HS-27A (cell line): ENCODE results near the gene CFAP54.

Experiments
- DNase-seq: peaks from one replicate; pipeline ENCODE4 v3.0.0-alpha.2; 2012; ENCODE audit warnings: low read depth, missing footprints

CFAP54 gene

DNA sequence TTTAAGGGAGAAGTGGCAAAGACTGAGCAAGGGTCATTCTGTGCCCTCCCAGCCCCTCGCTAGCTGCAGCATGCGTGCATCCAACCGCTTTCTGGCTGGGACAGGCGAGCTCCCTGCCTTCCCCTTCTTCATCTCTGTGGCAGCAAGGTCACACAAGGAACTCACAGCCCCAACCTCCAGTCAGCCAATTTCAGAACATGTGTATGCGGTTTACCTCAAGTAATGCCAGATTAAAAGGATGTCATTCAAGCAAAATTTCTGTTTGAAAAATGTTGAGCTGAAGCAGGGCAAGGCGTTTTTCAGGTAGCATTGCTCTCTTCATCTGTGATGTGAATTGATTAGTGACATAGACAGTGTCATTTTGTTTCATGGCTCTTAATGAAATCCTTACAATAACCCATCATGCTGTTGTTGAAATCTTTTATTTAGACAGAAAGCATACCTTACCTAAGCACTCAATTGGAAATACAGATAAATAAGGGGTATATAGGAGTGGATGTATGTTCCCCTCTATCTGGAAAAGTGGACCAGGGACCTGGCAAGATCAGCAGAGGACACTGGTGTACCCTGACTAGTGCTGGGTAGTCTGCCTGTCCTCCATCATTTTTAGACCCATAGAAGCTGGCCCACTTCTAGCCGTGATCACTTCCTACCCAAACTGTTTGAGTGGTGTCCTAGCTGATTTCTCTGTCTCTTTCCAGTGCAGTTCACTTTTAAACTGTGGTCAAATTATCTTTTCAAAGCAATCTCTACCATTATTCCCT, 334.9 kb downstream of the CFAP54 start:
- no peak for DNase-seq

DNA sequence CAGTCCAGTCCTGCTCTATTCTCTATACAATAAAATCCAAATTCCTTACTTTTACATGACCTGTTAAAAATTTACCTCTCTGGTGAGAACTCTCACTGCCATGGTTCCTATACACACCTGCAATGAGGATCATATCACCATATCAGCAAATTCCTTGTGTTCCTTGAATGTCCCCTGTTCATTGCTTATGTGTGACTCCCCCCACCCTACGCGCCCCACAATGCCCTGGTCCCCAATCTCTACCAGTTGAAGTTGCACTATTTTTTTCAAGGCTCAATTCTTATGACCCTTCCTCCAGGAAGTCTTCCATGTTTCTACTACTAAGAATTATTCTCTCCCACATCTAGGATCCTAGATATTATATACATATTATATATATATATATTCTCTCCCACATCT, 335.5 kb downstream of the CFAP54 start:
- DNase-seq, result no peak

DNA sequence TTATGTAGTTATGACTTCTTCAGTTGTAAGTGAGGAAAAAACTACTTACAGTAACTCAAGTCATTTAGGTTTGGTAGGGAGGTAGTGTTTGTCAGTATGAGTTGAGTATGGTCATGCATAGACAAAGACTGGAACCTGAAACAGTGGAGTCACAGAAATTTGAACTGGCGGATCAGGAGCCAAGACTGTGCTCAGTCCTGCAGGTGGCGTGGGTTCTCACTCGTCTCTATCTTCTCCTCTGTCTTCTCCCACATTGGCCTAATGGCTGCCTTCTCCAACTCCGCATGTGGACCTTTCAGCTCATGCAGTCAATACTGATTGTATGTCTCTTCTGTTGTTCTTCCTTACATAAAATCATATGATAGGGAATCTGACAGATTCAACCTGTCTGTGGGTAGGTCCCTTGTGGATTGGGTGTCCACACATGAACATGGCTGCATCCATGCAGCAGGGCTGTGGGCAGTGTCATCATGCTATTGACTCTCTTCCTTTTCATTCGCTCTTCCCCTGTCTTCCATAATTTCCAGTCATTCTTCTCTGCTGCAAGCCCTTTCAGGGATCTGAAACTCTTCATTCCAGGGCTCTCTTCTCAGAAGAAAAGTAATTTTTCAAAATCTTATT, 338.9 kb downstream of the CFAP54 start:
- DNase-seq, result no peak

DNA sequence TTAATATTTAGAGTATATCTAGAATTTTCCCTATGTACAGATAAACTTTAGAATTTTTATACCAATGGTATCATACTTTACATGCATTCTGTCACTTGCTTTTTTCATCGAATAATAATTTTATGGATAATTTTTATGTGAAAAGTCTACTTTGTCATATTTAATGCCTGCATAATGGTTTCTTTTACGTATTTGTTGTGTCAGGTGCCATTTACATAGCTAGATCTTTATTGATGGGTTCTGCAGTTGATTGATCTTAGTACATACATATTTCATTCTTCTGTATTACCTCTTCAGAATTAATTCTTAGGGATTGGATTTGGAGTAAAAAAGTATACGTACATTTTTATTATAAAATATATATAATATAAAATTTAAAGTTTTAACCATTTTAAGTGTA, 340.0 kb downstream of the CFAP54 start:
- no peak for DNase-seq

DNA sequence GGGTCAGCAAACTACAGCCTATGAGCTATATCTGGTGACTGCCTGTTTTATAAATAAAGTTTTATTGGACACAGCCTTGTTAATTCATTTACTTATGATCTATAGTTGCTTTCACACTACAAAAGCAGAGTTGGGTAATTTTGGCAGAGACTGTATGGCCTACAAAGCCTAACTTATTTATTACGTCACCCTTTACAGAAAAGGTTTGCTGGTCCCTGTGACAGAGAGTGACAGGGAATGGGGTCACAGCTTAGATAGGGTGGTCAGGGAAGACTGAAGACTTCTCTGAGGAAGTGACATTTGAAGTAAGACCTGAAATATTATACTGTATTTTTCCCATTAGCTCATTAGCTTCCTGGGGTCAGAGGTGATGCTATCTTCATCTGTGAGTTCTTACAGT, 342.0 kb downstream of the CFAP54 start:
- no peak for DNase-seq

DNA sequence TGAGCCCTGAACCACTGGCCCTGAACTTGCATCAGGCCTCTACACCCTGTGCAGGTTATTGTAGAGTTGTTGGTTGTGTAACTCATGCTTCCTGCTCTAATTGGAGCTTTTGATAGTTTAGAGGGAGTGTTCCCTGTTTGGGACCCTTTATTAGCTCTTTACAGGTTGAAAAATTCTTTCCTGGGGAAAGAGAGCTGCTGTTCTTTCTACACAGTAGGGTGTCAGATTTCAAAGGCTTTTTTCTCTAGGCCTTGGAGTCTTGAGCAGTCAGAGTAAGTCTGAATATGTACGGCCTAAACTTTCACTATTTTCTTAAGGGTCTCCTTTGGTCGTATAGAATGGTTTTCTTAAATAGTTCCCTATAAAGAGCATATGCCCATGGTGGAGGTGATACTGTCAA, 356.9 kb downstream of the CFAP54 start:
- DNase-seq, result no peak

DNA sequence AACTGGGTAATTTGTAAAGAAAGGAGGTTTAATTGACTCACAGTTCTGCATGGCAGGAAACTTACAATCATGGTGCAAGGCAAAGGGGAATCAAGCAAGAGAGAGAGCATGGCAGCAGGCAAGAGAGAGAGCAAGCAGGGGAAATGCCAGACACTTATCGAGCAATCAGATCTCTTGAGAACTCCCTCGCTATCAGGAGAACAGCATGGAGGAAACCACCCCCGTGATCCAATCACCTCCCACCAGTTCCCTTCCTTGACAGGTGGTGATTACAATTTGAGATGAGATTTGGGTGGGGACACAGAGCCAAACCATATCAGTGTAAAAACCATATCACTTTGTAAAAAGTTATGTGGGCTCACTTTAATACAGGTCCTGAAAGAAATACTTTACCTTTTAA, 361.3 kb downstream of the CFAP54 start:
- no peak for DNase-seq

DNA sequence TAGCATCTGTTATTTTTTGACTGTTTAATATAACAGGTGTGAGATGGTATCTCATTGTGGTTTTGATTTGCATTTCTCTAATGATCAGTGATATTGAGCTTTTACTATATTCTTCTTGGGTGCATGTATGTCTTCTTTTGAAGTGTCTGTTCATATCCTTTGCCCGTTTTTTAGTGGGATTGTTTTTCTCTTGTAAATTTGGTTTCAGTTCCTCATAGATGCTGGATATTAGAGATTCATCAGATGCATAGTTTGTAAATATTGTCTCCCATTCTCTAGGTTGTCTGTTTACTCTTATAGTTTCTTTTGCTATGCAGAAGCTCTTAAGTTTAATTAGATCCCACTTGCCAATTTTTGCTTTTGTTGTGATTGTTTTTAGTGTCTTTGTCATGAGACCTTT, 368.8 kb downstream of the CFAP54 start:
- DNase-seq, result no peak

DNA sequence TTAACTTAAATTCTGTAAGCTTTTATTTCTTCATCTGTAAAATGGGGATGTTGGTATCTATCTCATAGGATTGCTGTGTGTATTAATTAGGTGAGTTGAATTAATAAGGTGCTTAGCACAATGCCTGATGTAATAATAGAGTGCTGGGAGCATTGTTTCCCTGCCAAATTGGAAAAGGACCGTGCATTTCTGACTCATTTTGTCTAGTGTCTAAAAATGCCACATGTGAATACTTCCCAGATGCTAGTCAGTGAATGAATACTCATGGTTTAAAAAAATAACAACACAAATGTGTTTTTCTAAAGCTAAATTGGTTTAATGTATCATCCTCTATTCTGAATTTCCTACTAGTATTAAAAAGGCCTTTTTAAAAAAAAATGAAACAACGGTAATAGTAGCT, 372.3 kb downstream of the CFAP54 start:
- no peak for DNase-seq

DNA sequence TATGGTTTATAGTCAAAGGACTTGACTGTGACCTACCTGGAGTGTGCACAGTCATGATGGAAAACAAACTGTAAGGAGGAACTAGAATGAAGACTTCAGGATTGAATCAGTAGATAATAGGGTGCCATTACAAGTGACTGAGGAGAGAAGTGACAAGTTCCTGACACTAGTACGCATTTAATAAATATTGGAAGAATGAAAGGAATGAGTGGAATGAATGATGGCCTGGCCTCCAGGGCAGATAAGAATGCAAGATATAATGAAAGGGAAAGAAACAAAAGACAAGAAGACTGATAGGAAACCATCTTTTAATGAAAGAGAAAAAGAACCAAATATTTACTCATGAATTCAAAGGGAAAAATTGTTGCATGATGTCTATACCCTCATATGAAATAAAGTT, 372.9 kb downstream of the CFAP54 start:
- no peak for DNase-seq

DNA sequence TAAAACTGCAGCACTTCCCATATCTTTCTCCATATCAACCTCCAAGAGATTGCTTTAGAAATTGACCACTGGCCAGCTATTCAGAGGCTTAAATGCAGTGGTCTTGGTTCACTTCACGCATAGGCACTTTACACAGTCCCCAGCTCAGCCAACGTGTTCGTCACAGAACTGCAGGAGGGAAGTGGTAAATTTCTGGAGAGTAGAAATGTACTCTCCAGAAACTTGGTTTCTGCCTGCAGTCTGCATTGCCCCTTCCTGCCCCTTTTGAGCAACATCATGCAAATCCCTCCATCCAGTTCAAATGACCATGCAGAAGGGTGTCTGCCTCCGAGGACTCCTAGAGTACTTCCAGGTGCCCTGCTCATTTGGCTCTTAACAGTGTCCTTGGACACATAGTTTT, 375.0 kb downstream of the CFAP54 start:
- DNase-seq, result no peak

DNA sequence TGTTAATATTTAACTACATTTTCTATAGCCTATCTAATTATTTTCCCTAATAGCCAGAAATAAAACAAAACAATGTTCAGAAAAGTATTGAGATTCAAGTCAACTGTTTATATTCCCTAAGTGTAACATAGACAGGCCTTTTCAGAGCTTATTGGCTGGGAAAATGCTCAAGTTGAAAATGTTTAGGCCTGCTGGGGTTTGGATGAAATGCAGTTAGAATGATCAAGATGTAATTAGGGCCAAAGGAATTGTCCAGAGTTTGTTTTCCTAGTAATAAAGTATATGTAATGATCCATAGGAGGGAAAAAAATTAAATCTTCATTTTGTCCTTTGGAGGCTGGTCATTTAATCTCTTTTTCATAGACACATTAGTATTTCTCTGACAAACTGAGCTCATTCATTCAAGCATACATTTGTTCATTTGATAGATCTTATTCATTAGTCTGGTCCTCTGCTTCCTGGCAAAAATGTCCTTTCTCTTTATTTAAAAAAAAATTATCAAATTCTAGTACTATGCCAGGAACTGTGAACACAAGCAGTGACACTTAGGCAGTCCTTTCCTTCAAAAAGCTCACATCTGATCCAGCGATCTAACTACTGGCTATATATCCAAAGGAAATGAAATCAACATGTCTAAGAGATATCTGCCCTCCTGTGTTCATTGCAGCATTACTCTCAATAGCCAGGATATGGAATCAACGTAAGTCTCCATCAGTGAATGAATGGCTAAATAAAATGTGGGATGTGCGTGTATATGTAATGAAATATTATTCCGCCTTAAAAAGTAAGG, 377.6 kb downstream of the CFAP54 start:
- DNase-seq, result no peak

DNA sequence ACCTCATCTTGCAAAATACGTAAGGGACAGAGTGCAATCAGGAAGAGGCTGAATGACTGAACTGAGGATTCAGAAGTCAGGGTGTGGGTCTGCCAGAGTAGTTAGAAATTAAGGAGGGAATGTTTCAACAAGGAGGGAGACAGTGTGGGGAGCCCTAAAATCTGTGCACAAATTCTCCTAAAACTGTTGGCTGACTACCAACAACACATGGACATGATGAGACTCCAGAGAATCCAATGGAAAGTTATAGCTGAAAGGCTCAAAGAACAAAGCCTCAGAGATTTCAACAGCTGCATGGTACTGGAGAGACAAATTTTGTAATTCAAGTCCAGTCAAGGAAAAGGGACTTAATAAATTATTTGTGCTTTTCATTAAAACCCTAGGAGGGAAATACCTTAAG, 381.6 kb downstream of the CFAP54 start:
- no peak for DNase-seq

DNA sequence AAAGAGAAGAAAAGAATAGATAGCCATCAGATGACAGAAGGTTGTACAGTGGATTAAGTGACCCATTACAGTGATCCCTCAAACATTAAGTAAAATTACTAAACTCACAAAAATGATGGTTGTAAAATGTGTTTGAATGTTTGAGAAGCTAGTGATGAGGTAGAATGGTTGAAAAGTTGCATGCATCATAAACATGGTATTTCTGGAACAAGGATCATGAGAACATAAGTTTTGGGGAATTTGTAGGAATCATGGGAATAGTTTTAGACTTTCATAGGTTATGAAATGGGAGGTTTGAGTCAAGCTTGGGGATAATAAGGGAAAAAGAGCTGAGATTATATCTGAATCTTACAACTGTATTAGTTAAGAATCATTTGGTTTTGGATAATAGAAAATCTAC, 383.6 kb downstream of the CFAP54 start:
- DNase-seq, result no peak

DNA sequence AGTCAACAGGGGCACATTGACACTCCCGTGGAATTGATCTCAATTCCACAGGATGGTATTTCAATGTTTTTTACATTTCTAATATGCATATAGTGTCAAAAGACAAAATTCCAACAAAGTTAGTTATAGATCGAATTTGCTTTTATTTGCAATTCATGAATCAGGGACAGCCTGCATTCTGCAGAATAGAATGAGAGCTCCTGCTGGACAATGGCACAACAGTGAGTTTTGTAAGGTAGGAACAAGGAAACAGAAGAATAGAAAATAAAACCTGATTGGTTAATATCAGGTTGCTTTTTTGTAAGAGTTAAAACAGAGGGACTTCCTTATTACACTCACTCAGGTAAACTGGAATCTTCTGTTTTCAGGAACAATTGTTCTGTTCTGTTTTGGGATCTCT, 384.8 kb downstream of the CFAP54 start:
- DNase-seq, result no peak

DNA sequence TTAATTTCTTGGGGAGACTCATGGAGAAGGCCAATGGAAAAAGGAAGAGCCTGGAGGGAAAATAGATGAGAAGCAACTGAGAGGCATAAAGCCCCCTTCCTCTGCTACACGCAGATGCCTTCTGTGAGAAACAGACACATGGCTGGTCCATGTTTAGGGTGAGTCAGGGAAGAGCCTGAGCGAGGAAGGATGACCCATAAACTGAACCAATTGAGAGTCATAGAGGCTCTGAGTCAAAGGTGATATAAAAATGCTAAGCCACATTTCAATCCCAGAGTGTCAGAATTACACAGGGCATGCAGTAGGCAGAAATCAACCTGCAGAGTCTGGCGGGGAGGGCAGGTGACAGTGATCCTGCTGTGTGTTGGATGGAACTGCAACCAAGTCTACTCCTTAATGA, 387.6 kb downstream of the CFAP54 start:
- no peak for DNase-seq

DNA sequence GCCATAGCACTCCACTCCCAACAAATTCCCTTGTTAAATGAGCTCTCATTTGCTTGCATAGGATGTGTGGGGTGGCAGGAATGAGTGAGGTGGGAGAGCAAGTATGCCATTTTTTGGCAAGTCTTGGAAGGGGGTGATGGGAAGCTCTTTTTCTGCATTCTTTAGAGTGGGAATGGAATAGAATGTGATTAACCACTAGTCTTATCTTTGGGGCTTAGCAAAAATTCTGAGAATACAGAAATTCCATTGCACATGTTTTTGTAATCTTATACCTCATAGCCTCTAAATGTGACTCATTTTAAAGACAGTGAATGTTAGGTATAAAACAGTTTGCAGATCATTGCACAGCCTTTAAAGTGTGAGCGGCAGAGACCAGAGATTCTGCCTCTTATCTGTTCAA, 389.3 kb downstream of the CFAP54 start:
- DNase-seq, result peak; percentile 80

DNA sequence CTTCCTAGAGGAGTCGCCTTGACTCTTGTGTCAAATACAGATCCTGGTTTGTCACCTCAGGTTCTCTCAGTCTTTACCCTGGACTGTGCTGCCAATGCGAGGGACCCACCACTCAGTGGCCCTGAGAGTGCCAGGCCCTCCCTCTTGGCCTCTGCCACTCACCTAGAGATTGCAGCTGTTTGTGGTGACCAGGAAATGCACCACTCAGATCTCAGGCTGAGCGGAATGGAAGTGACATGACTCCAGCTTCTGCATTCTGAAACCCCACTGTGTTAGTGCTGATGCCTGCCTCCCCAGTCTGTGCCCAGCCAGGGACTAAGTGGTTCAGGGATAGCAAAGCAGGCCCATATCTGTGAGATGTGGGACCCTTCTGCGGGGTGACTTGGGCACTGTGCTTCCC, 389.9 kb downstream of the CFAP54 start:
- DNase-seq, result no peak

DNA sequence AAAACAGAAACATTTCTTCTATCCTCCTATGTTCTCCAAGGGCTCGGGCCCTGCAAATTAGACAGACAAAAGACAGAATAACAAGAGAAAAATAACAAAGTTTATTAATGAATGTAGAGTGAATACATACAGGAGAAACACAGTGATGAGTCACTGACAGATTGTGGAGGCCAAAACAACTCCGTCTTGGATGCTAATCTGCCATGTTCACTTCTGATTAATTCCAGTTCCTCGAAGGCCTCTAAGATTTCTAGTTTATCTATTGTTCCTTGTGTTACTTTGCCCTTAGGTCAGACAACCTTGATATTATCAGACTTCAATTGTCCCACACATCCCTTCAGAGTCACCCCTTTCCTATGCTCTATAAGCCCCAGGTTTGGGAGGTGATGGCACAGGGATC, 390.8 kb downstream of the CFAP54 start:
- no peak for DNase-seq

DNA sequence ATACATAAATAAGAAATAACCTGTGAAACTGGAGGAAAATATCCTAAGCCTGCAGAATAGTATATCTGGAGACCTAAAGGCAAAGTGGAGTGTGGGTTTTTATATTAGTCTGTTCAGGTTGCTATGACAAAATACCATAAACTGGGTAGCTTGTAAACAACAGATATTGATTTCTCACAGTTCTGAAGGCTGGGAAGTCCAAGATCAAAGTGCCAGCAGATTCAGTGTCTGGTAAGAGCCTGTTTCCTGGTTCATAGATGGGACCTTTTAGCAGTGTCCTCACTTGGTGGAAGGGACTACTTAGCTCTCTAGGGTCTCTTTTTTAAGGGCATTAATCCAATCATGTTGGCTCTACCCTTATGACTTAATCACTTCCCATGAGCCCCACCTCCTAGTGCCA, 392.2 kb downstream of the CFAP54 start:
- no peak for DNase-seq

DNA sequence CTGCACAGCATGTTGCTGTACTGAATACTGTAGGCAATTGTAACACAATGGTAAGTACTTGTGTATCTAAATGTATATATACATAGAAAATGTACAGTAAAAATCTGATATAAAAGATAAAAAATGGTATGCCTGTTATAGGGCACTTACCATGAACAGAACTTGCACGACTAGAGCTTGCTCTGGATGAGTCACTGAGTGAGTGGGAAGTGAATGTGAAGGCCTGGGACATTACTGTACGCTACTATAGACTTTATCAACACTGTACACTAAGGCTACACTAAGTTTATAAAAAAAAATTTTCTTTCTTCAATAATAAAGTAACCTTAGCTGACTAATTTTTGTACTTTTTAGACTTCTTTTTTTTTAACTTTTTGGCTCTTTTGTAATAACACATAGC, 393.5 kb downstream of the CFAP54 start:
- no peak for DNase-seq

DNA sequence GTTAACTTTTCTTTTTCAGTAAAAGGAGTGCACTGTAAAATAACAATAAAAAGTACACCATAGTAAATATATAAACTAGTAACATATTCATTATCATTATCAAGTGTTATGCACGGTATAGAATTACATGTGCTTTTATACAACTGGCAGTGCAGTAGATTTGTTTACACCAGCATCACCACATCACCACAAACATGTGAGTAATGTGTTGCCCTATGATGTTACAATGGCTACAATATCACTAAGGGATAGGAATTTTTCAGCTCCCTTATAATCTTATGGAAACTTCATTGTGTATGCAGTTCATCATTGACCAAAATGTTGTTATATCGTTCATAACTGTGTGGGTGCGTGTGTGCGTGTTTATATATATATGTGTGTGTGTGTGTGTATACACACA, 394.2 kb downstream of the CFAP54 start:
- DNase-seq, result no peak

DNA sequence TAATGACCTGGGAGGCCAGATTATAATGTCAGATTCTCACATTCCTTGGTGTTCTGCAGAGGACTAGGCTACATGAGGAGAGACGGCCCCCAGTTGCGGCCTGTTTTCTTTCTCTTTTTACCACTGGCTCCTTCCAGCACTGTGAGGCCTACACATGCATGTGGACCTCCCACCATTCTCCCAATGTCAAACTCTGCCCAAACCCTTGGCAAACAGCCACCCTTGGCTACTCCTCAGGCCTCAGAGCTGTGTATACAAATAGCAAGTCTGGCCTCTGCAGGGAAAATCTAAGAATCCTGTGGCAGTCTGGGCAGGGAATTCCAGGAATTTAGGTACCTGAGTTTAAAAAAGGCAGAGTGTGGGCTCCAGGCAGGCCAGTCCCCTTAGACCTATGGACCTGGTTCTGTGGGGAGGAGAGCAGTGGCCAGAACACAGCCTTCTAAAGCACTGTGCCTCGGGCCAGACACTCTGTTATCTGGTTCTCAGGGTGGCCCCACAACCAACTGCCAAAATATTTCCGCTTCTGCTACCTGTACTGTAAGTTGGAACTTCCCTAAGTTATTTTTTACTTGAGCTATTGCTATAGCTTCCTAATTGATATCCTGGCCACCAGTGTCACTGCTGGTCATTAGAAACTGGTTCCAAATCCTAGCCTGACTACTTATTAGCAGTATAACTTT, 397.8 kb downstream of the CFAP54 start:
- DNase-seq, result no peak
